Spleen (tissue), 7 donors: ENCODE data around the gene RASSF1.

Source experiments
- CTCF ChIP-seq, 11 experiments: fragments of 200-600 bp in 7 of 11; fragments of 450-650 bp in 4 of 11; sonication (generic) in 4 of 11; IDR thresholded peaks in 8 of 11; conservative IDR thresholded peaks in 3 of 11; 1 replicate in 7 of 11; 2 replicates in 4 of 11; pipeline versions ENCODE4 v1.4.0 to v1.8.0; 2016 to 2021; ENCODE audit warnings: antibody characterized with exemption in 11 of 11, inconsistent platforms in 4 of 11, mild to moderate bottlenecking in 1 of 11
- POLR2A ChIP-seq, 3 donors: fragments of 450-650 bp; IDR thresholded peaks; one replicate each; pipeline ENCODE4 v1.5.1; 2017; ENCODE audit warnings: antibody characterized with exemption in 3 of 3, mild to moderate bottlenecking in 1 of 3
- POLR2AphosphoS5 ChIP-seq, 3 donors: sonication (generic); formaldehyde crosslinking; IDR thresholded peaks; one replicate each; pipeline ENCODE4 v1.5.1; 2017; ENCODE audit warnings: antibody characterized with exemption in 3 of 3
- donor health status: DM: no; HTN: no; CAD: no; lungs with moderate emphysema.
- donor health status: DM: no; HTN: no; CAD: no.
- donor health status: DM: no; HTN: no; CAD: no.

GRCh38 chr3:50322386-50323091, 18.1 kb downstream of the RASSF1 start, which contains the start of gene HYAL2:
- TF ChIP-seq CTCF (IDR thresholded peaks at IDR 0.05 in 8 of 11, conservative IDR thresholded peaks at IDR 0.05 in 3 of 11) (no peak), POLR2AphosphoS5 (IDR thresholded peaks at IDR 0.05) (peak; percentile 90 to 95 (median 93)), POLR2A (IDR thresholded peaks at IDR 0.05) (peak in 1 of 3 donors; percentile 66)
